K562 (cell line): ENCODE measurements around the gene PYY. TPM values are rescaled to one million over a fixed set of nuclear protein-coding genes. Genes with fewer than 3 reads are reported as not detected.

ENCODE experiments used
- AFF1 ChIP-seq, 2 experiments: fragments of 450-650 bp; IDR thresholded peaks; 2 replicates each; pipeline ENCODE4 v1.6.1; 2018; ENCODE audit warnings: mild to moderate bottlenecking in 2 of 2, low read depth in 1 of 2; ENCODE audit not compliant: partially characterized antibody in 2 of 2
- EP400 ChIP-seq: fragments of 450-650 bp; IDR thresholded peaks from 2 replicates; pipeline ENCODE4 v1.6.1; 2017; ENCODE audit warnings: antibody characterized with exemption, mild to moderate bottlenecking, moderate library complexity
- GTF2B ChIP-seq: IDR thresholded peaks from 2 replicates; pipeline ENCODE4 v1.6.1; 2011; ENCODE audit not compliant: insufficient read length; ENCODE audit errors: extremely low read depth
- GTF2E2 ChIP-seq: fragments of 200-800 bp; sonication (Bioruptor generic); IDR thresholded peaks from 2 replicates; pipeline ENCODE4 v1.6.1; 2016; ENCODE audit warnings: missing genetic modification characterization, missing compliant biosample characterization
- PRDM10 ChIP-seq: fragments of 450-650 bp; IDR thresholded peaks from 2 replicates; pipeline ENCODE4 v1.6.1; 2018; ENCODE audit not compliant: partially characterized antibody
- SAP30 ChIP-seq: fragments of 200-600 bp; sonication (generic); IDR thresholded peaks from 2 replicates; pipeline ENCODE4 v1.6.1; 2012; ENCODE audit warnings: borderline replicate concordance, low read depth, mild to moderate bottlenecking, moderate library complexity, low read length, control low read depth, inconsistent platforms; ENCODE audit not compliant: insufficient read depth, poor library complexity, severe bottlenecking
- SNIP1 ChIP-seq: fragments of 450-650 bp; IDR thresholded peaks from 2 replicates; pipeline ENCODE4 v1.7.1; 2017; ENCODE audit warnings: low read depth, mild to moderate bottlenecking
- THAP12 ChIP-seq: fragments of 250-450 bp; sonication (Bioruptor Pico); IDR thresholded peaks from 2 replicates; pipeline ENCODE4 v1.9.0; 2021; ENCODE audit warnings: mild to moderate bottlenecking, inconsistent platforms
- TSC22D4 ChIP-seq: fragments of 450-650 bp; IDR thresholded peaks from 2 replicates; pipeline ENCODE4 v1.6.1; 2016; ENCODE audit warnings: missing genetic modification characterization, missing biosample characterization, control low read depth
- YY1 ChIP-seq, 3 experiments: IDR thresholded peaks; 2 replicates each; pipeline ENCODE4 v1.6.1; 2011; ENCODE audit warnings: low read length in 2 of 3, mild to moderate bottlenecking in 2 of 3, moderate library complexity in 2 of 3, borderline replicate concordance in 1 of 3, control low read depth in 1 of 3, low read depth in 1 of 3; ENCODE audit not compliant: insufficient read depth in 3 of 3, insufficient replicate concordance in 2 of 3, control insufficient read depth in 1 of 3, insufficient read length in 1 of 3; ENCODE audit errors: extremely low read depth in 1 of 3
- polyA plus RNA-seq, 8 experiments: library from polyadenylated mRNA; depleted of rRNA in 4 of 8; stranded (reverse) in 5 of 8; unstranded in 3 of 8; fragments of >200 nt; fragmentation: Nextera tagmentation in 2 of 8; fragmentation: Illumina TruSeq in 1 of 8; extraction: Ambion mirVana in 2 of 8; extraction: Trizol in 1 of 8; gene quantifications; 2 replicates each; pipeline versions ENCODE4 v1.2.1 to v1.2.3, GENCODE V29; 2011 to 2014; ENCODE audit warnings: inconsistent platforms in 1 of 8, missing spikeins in 1 of 8
- total RNA-seq, 7 experiments: library from RNA; depleted of rRNA in 6 of 7; stranded (reverse); fragments of >200 nt in 6 of 7; fragmentation: Illumina TruSeq in 2 of 7; extraction: Trizol in 2 of 7; gene quantifications; 2 replicates each; pipeline versions ENCODE4 v1.2.1 to v1.2.3, GENCODE V29; 2011 to 2021; ENCODE audit warnings: low replicate concordance in 1 of 7

PYY gene
- total and polyA plus RNA-seq, 9 of the 15 experiments (the other 6 are each of a cell fraction or from before 2014, with no cell fraction given), result not detected

- TF ChIP-seq PRDM10 (no peak), GTF2B (no peak), THAP12 (CRISPR knock-in tag) (no peak), TSC22D4 (tag) (no peak), SAP30 (no peak), SNIP1 (0 out of 2 replicates have a peak, but pooled peaks have one; percentile 58), EP400 (no peak), YY1 (IDR thresholded peaks at IDR 0.05; ENCODE audit: borderline replicate concordance in 1 of 3, control insufficient read depth in 1 of 3, extremely low read depth in 1 of 3, insufficient read depth in 3 of 3, insufficient read length in 1 of 3, insufficient replicate concordance in 2 of 3, low read depth in 1 of 3, low read length in 2 of 3) (no peak), AFF1 (IDR thresholded peaks at IDR 0.05; ENCODE audit: low read depth in 1 of 2, partially characterized antibody in 2 of 2) (no peak), GTF2E2 (tag) (no peak)
These were observed 47.5 kb downstream of the PYY start (continued) for GRCh38 chr17:43905985-43906852.
